ENCODE measurements around the gene PSD.

Gene PSD

DNA sequence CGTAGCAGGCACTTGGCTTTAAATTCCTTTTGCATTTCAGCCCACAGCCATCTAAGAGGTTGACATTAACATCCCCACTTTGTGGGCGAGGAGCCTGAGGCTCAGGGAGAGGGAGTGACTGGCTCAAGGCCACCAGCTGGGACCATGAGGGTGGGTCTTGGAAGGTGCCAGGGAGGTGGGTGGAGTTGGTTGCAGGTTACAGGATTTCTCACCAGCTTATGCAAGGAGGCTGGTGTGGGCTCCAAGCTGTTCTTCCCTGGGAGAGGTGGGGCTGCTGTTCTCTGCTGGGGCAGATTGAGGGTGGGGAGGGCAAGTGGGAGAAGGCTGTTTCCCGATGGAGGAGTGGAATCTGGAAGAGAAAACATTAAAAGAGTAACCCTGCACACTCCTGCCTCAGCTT is 46.9 kb upstream of the PSD start (continued):
- TF ChIP-seq, protein P1, sequence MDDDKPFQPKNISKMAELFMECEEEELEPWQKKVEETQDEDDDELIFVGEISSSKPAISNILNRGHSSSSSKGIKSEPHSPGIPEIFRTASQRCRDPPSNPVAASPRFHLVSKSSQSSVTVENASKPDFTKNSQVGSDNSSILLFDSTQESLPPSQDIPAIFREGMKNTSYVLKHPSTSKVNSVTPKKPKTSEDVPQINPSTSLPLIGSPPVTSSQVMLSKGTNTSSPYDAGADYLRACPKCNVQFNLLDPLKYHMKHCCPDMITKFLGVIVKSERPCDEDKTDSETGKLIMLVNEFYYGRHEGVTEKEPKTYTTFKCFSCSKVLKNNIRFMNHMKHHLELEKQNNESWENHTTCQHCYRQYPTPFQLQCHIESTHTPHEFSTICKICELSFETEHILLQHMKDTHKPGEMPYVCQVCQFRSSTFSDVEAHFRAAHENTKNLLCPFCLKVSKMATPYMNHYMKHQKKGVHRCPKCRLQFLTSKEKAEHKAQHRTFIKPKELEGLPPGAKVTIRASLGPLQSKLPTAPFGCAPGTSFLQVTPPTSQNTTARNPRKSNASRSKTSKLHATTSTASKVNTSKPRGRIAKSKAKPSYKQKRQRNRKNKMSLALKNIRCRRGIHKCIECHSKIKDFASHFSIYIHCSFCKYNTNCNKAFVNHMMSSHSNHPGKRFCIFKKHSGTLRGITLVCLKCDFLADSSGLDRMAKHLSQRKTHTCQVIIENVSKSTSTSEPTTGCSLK (tag by site-specific recombination; IDR thresholded peaks at IDR 0.05), result no peak

DNA sequence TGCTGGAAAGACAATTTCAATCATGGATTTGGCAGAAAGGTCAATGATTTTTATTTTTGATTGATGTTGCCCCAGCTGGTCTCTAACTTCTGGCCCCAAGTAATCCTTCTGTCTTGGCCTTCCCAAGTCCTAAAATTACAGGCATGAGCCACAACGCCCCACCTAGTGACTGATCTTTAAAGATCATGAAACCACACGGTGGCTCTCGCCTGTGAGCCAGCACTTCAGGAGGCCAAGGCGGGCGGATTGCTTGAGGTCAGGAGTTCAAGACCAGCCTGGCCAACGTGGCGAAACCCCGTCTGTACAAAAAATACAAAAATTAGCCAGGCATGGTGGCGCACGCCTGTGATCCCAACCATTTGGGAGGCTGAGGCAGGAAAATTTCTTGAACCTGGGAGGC is 45.4 kb upstream of the PSD start:
- Histone ChIP-seq H3K4me1 (ENCODE audit: control insufficient read depth, insufficient read depth, low read length) (0 out of 2 replicates have a peak, but pooled peaks cover 2% of the 10 kb centered on the region), H3K36me3 (ENCODE audit: control insufficient read depth in 2 of 2, insufficient read depth in 1 of 2, low read length in 2 of 2) (peaks cover 0 to 6% of the 10 kb centered on the region in 2 experiments; a peak in 1 of 3 replicates), H3K27ac (ENCODE audit: extremely low read depth, low read depth, low read length) (no peak overlapping the region), H3K4me3 (ENCODE audit: low read depth, low read length) (no peak overlapping the region), H3K9me3 (ENCODE audit: control insufficient read depth, insufficient read depth, low read depth, low read length) (no peaks in the 10 kb centered on the region)
- ChIA-PET CTCF (interaction anchor here (0.7 kb wide), 1 partner anchor 65 kb away, joined by 5 read pairs; no protein-coding TSS in a partner anchor), POLR2A (no interaction called here)
- TF ChIP-seq REPIN1 (tag by site-specific recombination; IDR thresholded peaks at IDR 0.05; ENCODE audit: low read depth) (no peak), ZNF394 (tag by site-specific recombination; IDR thresholded peaks at IDR 0.05; ENCODE audit: borderline replicate concordance) (no peak), ZNF785 (tag by site-specific recombination; IDR thresholded peaks at IDR 0.05) (no peak), ZNF660 (tag by site-specific recombination; IDR thresholded peaks at IDR 0.05) (no peak), ZNF404 (tag by site-specific recombination; IDR thresholded peaks at IDR 0.05) (no peak), ZNF132 (tag by site-specific recombination; IDR thresholded peaks at IDR 0.05; ENCODE audit: borderline replicate concordance) (no peak), KLF10 (tag by site-specific recombination; IDR thresholded peaks at IDR 0.05) (no peak), ZNF184 (tag by site-specific recombination; IDR thresholded peaks at IDR 0.05) (no peak), ZNF501 (tag by site-specific recombination; IDR thresholded peaks at IDR 0.05) (no peak), ZNF138 (tag by site-specific recombination; IDR thresholded peaks at IDR 0.05; ENCODE audit: borderline replicate concordance) (no peak)
- TF ChIP-seq, protein P2, sequence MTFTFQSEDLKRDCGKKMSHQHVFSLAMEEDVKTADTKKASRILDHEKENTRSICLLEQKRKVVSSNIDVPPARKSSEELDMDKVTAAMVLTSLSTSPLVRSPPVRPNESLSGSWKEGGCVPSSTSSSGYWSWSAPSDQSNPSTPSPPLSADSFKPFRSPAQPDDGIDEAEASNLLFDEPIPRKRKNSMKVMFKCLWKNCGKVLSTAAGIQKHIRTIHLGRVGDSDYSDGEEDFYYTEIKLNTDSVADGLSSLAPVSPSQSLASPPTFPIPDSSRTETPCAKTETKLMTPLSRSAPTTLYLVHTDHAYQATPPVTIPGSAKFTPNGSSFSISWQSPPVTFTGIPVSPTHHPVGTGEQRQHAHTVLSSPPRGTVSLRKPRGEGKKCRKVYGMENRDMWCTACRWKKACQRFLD (tag by site-specific recombination; IDR thresholded peaks at IDR 0.05), result no peak

DNA sequence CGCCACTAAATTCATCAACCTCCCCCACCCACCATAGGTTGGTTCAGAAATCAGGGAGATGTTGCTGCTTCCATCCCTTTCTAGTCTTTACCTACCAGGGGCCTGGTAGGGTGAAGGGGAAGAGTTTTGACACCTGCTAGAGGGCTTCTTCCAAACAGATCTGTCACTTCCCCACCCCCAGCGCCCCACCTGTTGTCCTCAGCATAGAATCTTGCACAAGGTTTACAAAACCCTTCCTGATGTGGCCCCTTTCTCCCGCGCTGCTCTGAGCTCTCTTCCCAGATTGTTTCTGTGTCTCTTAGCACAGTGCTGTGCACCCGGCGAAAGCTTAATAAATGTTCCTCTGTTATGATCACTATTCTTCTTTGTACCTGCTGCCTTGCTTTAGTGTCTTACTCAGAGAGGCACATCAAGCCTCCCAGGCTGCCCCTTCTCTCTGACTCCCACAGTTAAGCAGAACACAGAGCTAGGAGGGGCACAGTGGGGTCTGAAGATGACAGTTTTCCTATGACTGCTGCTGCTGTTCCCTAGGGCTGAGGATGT is 44.0 kb upstream of the PSD start:
- CTCF ChIA-PET, result interaction anchor here (0.6 to 3.9 kb wide), 8 partner anchors 10 to 230 kb away, joined by 3 to 17 read pairs (median 3); no protein-coding TSS in a partner anchor
- Histone ChIP-seq H3K27ac (ENCODE audit: extremely low read depth, low read depth, low read length) (no peak overlapping the region), H3K4me1 (ENCODE audit: control insufficient read depth, insufficient read depth, low read length) (0 out of 2 replicates have a peak, but pooled peaks cover 2% of the 10 kb centered on the region), H3K9me3 (ENCODE audit: control insufficient read depth, insufficient read depth, low read depth, low read length) (no peaks in the 10 kb centered on the region), H3K36me3 (ENCODE audit: control insufficient read depth in 2 of 2, insufficient read depth in 1 of 2, low read length in 2 of 2) (no peaks in the 10 kb centered on the region), H3K4me3 (ENCODE audit: low read depth, low read length) (no peak overlapping the region)
- POLR2A ChIA-PET, result interaction anchor here (1.3 to 4.6 kb wide), 3 partner anchors 11 to 31 kb away, joined by 4 to 39 read pairs (median 13); partner anchors contain the start of genes C10orf95 and CUEDC2
- TF ChIP-seq ZIC2 (tag by site-specific recombination; IDR thresholded peaks at IDR 0.05) (peak; percentile 59; the same call in 1 of the 2 replicates), ZNF239 (tag by site-specific recombination; IDR thresholded peaks at IDR 0.05) (no peak), SCRT2 (tag by site-specific recombination; IDR thresholded peaks at IDR 0.05) (peak; percentile 91), MZF1 (tag by site-specific recombination; IDR thresholded peaks at IDR 0.05; ENCODE audit: borderline replicate concordance) (no peak), ZNF133 (tag by site-specific recombination; IDR thresholded peaks at IDR 0.05) (no peak), ZEB2 (tag by site-specific recombination; IDR thresholded peaks at IDR 0.05) (no peak), ZNF626 (tag by site-specific recombination; IDR thresholded peaks at IDR 0.05) (no peak), SCRT1 (tag by site-specific recombination; IDR thresholded peaks at IDR 0.05; ENCODE audit: borderline replicate concordance) (peak; percentile 87), ZBTB48 (tag by site-specific recombination; IDR thresholded peaks at IDR 0.05) (0 out of 2 replicates have a peak, but pooled peaks have one; percentile 36), ZNF157 (tag by site-specific recombination; IDR thresholded peaks at IDR 0.05) (no peak), ZNF747 (tag by site-specific recombination; IDR thresholded peaks at IDR 0.05) (no peak), ZNF600 (tag by site-specific recombination; IDR thresholded peaks at IDR 0.05) (peak; percentile 14; the same call in 1 of the 2 replicates), GLI2 (tag by site-specific recombination; IDR thresholded peaks at IDR 0.05; ENCODE audit: borderline replicate concordance, low read depth) (no peak)
- TF ChIP-seq, protein P3, sequence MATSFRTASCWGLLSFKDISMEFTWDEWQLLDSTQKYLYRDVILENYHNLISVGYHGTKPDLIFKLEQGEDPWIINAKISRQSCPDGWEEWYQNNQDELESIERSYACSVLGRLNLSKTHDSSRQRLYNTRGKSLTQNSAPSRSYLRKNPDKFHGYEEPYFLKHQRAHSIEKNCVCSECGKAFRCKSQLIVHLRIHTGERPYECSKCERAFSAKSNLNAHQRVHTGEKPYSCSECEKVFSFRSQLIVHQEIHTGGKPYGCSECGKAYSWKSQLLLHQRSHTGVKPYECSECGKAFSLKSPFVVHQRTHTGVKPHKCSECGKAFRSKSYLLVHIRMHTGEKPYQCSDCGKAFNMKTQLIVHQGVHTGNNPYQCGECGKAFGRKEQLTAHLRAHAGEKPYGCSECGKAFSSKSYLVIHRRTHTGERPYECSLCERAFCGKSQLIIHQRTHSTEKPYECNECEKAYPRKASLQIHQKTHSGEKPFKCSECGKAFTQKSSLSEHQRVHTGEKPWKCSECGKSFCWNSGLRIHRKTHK (tag by site-specific recombination; IDR thresholded peaks at IDR 0.05), result no peak
- TF ChIP-seq, protein P4, sequence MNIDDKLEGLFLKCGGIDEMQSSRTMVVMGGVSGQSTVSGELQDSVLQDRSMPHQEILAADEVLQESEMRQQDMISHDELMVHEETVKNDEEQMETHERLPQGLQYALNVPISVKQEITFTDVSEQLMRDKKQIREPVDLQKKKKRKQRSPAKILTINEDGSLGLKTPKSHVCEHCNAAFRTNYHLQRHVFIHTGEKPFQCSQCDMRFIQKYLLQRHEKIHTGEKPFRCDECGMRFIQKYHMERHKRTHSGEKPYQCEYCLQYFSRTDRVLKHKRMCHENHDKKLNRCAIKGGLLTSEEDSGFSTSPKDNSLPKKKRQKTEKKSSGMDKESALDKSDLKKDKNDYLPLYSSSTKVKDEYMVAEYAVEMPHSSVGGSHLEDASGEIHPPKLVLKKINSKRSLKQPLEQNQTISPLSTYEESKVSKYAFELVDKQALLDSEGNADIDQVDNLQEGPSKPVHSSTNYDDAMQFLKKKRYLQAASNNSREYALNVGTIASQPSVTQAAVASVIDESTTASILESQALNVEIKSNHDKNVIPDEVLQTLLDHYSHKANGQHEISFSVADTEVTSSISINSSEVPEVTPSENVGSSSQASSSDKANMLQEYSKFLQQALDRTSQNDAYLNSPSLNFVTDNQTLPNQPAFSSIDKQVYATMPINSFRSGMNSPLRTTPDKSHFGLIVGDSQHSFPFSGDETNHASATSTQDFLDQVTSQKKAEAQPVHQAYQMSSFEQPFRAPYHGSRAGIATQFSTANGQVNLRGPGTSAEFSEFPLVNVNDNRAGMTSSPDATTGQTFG (tag by site-specific recombination; IDR thresholded peaks at IDR 0.05; ENCODE audit: borderline replicate concordance), result no peak

Measured in HEK293 (cell line).